BLaER1 (cell line): Measurements from ENCODE around the gene TMEM161A.

Experiments
- H3K27ac ChIP-seq: shearing (Covaris generic); formaldehyde crosslinking; 2 replicates; pipeline ENCODE4 v1.8.1; 2022
- H3K27me3 ChIP-seq: shearing (Covaris generic); formaldehyde crosslinking; 2 replicates; pipeline ENCODE4 v1.8.1; 2022
- H3K36me3 ChIP-seq: shearing (Covaris generic); formaldehyde crosslinking; 2 replicates; pipeline ENCODE4 v1.8.1; 2022
- H3K4me1 ChIP-seq: shearing (Covaris generic); formaldehyde crosslinking; 2 replicates; pipeline ENCODE4 v1.8.1; 2022
- H3K4me2 ChIP-seq: shearing (Covaris generic); formaldehyde crosslinking; 2 replicates; pipeline ENCODE4 v1.8.1; 2022
- H3K4me3 ChIP-seq: shearing (Covaris generic); formaldehyde crosslinking; 2 replicates; pipeline ENCODE4 v1.8.1; 2022
- H3K9ac ChIP-seq: shearing (Covaris generic); formaldehyde crosslinking; 2 replicates; pipeline ENCODE4 v1.8.1; 2022
- H3K9me3 ChIP-seq: shearing (Covaris generic); formaldehyde crosslinking; 2 replicates; pipeline ENCODE4 v1.8.1; 2022
- H4K20me1 ChIP-seq: shearing (Covaris generic); formaldehyde crosslinking; 2 replicates; pipeline ENCODE4 v1.8.1; 2022
- Cebpa-rat ChIP-seq: shearing (Covaris generic); IDR thresholded peaks from 2 replicates; pipeline ENCODE4 v1.8.1; 2022

TMEM161A gene

GRCh38 chr19:19123386-19123785, 14.9 kb downstream of the TMEM161A start:
- H3K4me2 ChIP-seq: no peak overlapping the region
- no peak overlapping the region for H3K4me3 ChIP-seq
- H3K4me1 ChIP-seq: no peaks in the 10 kb centered on the region
- H3K9me3 ChIP-seq: peaks cover 20% of the 10 kb centered on the region
- H4K20me1 ChIP-seq: no peaks in the 10 kb centered on the region
- H3K9ac ChIP-seq: no peak overlapping the region
- no peaks in the 10 kb centered on the region for H3K27me3 ChIP-seq
- TF ChIP-seq Cebpa-rat: no peak
- H3K36me3 ChIP-seq: peaks cover 80% of the 10 kb centered on the region
- H3K27ac ChIP-seq: no peak overlapping the region

GRCh38 chr19:19122902-19123301, 15.4 kb downstream of the TMEM161A start:
- H3K4me2 ChIP-seq: no peak overlapping the region
- H3K9me3 ChIP-seq: peaks cover 20% of the 10 kb centered on the region
- no peak overlapping the region for H3K9ac ChIP-seq
- no peak for TF ChIP-seq Cebpa-rat
- no peaks in the 10 kb centered on the region for H3K27me3 ChIP-seq
- no peaks in the 10 kb centered on the region for H4K20me1 ChIP-seq
- no peaks in the 10 kb centered on the region for H3K4me1 ChIP-seq
- no peak overlapping the region for H3K27ac ChIP-seq
- H3K36me3 ChIP-seq: peaks cover 83% of the 10 kb centered on the region
- H3K4me3 ChIP-seq: no peak overlapping the region

- no peak overlapping the region for H3K4me2 ChIP-seq
Measured at GRCh38 chr19:19121371-19121770, 16.9 kb downstream of the TMEM161A start.

GRCh38 chr19:19120308-19121231, 17.7 kb downstream of the TMEM161A start:
- Histone ChIP-seq H3K27ac (no peak overlapping the region), H4K20me1 (no peaks in the 10 kb centered on the region), H3K4me3 (no peak overlapping the region), H3K27me3 (no peaks in the 10 kb centered on the region), H3K36me3 (peaks cover 86% of the 10 kb centered on the region), H3K9ac (no peak overlapping the region), H3K4me1 (no peaks in the 10 kb centered on the region), H3K9me3 (peaks cover 20% of the 10 kb centered on the region), H3K4me2 (no peak overlapping the region)
- no peak for TF ChIP-seq Cebpa-rat

More at GRCh38 chr19:19121371-19121770, 16.9 kb downstream of the TMEM161A start:
- TF ChIP-seq Cebpa-rat: no peak
- no peaks in the 10 kb centered on the region for H3K4me1 ChIP-seq
- H3K4me3 ChIP-seq: no peak overlapping the region
- peaks cover 20% of the 10 kb centered on the region for H3K9me3 ChIP-seq
- H3K36me3 ChIP-seq: peaks cover 86% of the 10 kb centered on the region
- H4K20me1 ChIP-seq: no peaks in the 10 kb centered on the region
- no peaks in the 10 kb centered on the region for H3K27me3 ChIP-seq
- no peak overlapping the region for H3K9ac ChIP-seq
- H3K27ac ChIP-seq: no peak overlapping the region

- Histone ChIP-seq H3K9ac (no peak overlapping the region), H3K4me1 (no peaks in the 10 kb centered on the region), H3K4me3 (no peak overlapping the region), H3K27ac (no peak overlapping the region), H3K4me2 (no peak overlapping the region), H3K36me3 (peaks cover 81% of the 10 kb centered on the region), H3K27me3 (no peaks in the 10 kb centered on the region), H3K9me3 (peaks cover 17% of the 10 kb centered on the region), H4K20me1 (no peaks in the 10 kb centered on the region)
- no peak for TF ChIP-seq Cebpa-rat
Measured at GRCh38 chr19:19119325-19120237, 18.7 kb downstream of the TMEM161A start.

- no peaks in the 10 kb centered on the region for H3K27me3 ChIP-seq
- no peaks in the 10 kb centered on the region for H3K9me3 ChIP-seq
- H3K9ac ChIP-seq: no peak overlapping the region
- H3K36me3 ChIP-seq: peaks cover 49% of the 10 kb centered on the region
- no peak overlapping the region for H3K4me2 ChIP-seq
- peaks cover 32% of the 10 kb centered on the region for H3K4me1 ChIP-seq
- no peak overlapping the region for H3K4me3 ChIP-seq
- no peak for TF ChIP-seq Cebpa-rat
- no peak overlapping the region for H3K27ac ChIP-seq
- H4K20me1 ChIP-seq: peaks cover 17% of the 10 kb centered on the region
Measured at GRCh38 chr19:19115954-19116353, 22.3 kb downstream of the TMEM161A start.

- peak overlapping the region; percentile 24 for H3K27ac ChIP-seq
- H3K36me3 ChIP-seq: peaks cover 22% of the 10 kb centered on the region
- H3K9ac ChIP-seq: no peak overlapping the region; the same call in 1 of the 2 replicates
- H3K9me3 ChIP-seq: no peaks in the 10 kb centered on the region
- H3K4me3 ChIP-seq: no peak overlapping the region
- peaks cover 29% of the 10 kb centered on the region for H4K20me1 ChIP-seq
- peaks cover 53% of the 10 kb centered on the region for H3K4me1 ChIP-seq
- H3K27me3 ChIP-seq: no peaks in the 10 kb centered on the region
- peak overlapping the region; percentile 86 for H3K4me2 ChIP-seq
- no peak for TF ChIP-seq Cebpa-rat
Measured at GRCh38 chr19:19113040-19113626, 25.1 kb downstream of the TMEM161A start.

GRCh38 chr19:19111967-19112580, 26.2 kb downstream of the TMEM161A start:
- Histone ChIP-seq H3K4me2 (peak overlapping the region; percentile 86), H4K20me1 (peaks cover 29% of the 10 kb centered on the region), H3K36me3 (peaks cover 24% of the 10 kb centered on the region), H3K9ac (peak overlapping the region; percentile 62), H3K4me3 (no peak overlapping the region; the same call in 1 of the 2 replicates), H3K9me3 (no peaks in the 10 kb centered on the region), H3K27ac (peak overlapping the region; percentile 60), H3K27me3 (no peaks in the 10 kb centered on the region), H3K4me1 (peaks cover 61% of the 10 kb centered on the region)
- TF ChIP-seq Cebpa-rat: no peak
